Measurements from ENCODE around the gene TMPRSS9. TPM values are rescaled to one million over a fixed set of nuclear protein-coding genes. Genes with fewer than 3 reads are reported as not detected.

The TMPRSS9 gene
- polyA plus RNA-seq, 6 donors from 2014 or later: not detected

- H3K4me3 Mint-ChIP-seq: peak overlapping the region in 1 of 8 donors; percentile 18
- peaks cover 0 to 8% of the 10 kb centered on the region in 2 donors for H3K36me3 Mint-ChIP-seq
- no peak for ATAC-seq (ENCODE audit: low read depth in 2 of 2)
- no peaks in the 10 kb centered on the region for H3K9me3 Mint-ChIP-seq
- DNase-seq: no peak
- H3K27me3 Mint-ChIP-seq: no peaks in the 10 kb centered on the region
- peaks cover 10 to 18% (median 14%) of the 10 kb centered on the region in 3 donors for H3K4me1 Mint-ChIP-seq
- peak overlapping the region in 1 of 6 donors; percentile 19 for H3K27ac Mint-ChIP-seq
Observed at GRCh38 chr19:2443116-2443784, 83.2 kb downstream of the TMPRSS9 start.

- DNase-seq (no peak), ATAC-seq (ENCODE audit: low read depth in 2 of 2) (no peak)
- Mint-ChIP-seq H3K36me3 (peaks cover 0 to 8% of the 10 kb centered on the region in 2 donors), H3K27me3 (no peaks in the 10 kb centered on the region), H3K4me1 (peaks cover 10 to 23% (median 14%) of the 10 kb centered on the region in 3 donors), H3K9me3 (no peaks in the 10 kb centered on the region), H3K27ac (no peak overlapping the region), H3K4me3 (peak overlapping the region in 2 of 8 donors; percentile 2 to 18)
Observed at GRCh38 chr19:2443785-2444182, 83.7 kb downstream of the TMPRSS9 start.

GRCh38 chr19:2444251-2445002 is 84.4 kb downstream of the TMPRSS9 start:
- Mint-ChIP-seq H3K27ac (no peak overlapping the region), H3K9me3 (no peaks in the 10 kb centered on the region), H3K4me3 (no peak overlapping the region), H3K36me3 (peaks cover 0 to 8% of the 10 kb centered on the region in 2 donors), H3K4me1 (peaks cover 10 to 24% (median 14%) of the 10 kb centered on the region in 3 donors), H3K27me3 (no peaks in the 10 kb centered on the region)
- ATAC-seq (ENCODE audit: low read depth in 2 of 2): no peak
- no peak for DNase-seq

- H3K36me3 Mint-ChIP-seq: peaks cover 0 to 8% of the 10 kb centered on the region in 2 donors
- H3K27me3 Mint-ChIP-seq: no peaks in the 10 kb centered on the region
- H3K4me3 Mint-ChIP-seq: peak overlapping the region; percentile 57 to 92 (median 82)
- DNase-seq (peak; percentile 66), ATAC-seq (ENCODE audit: low read depth in 2 of 2) (peak; percentile 92 to 95)
- peak overlapping the region; percentile 7 to 91 (median 56) for H3K27ac Mint-ChIP-seq
- H3K4me1 Mint-ChIP-seq: peaks cover 8 to 24% (median 9%) of the 10 kb centered on the region in 3 donors
- no peaks in the 10 kb centered on the region for H3K9me3 Mint-ChIP-seq
Observed at GRCh38 chr19:2446381-2446780, 86.3 kb downstream of the TMPRSS9 start.

GRCh38 chr19:2449019-2449418 is 89.0 kb downstream of the TMPRSS9 start:
- H3K36me3 Mint-ChIP-seq: peaks cover 0 to 6% of the 10 kb centered on the region in 2 donors
- no peaks in the 10 kb centered on the region for H3K27me3 Mint-ChIP-seq
- no peaks in the 10 kb centered on the region for H3K9me3 Mint-ChIP-seq
- ATAC-seq (ENCODE audit: low read depth in 2 of 2) (no peak), DNase-seq (no peak)
- H3K27ac Mint-ChIP-seq: no peak overlapping the region
- H3K4me3 Mint-ChIP-seq: peak overlapping the region in 2 of 8 donors; percentile 49 to 63
- H3K4me1 Mint-ChIP-seq: peaks cover 8 to 26% (median 9%) of the 10 kb centered on the region in 3 donors

- no peaks in the 10 kb centered on the region for H3K36me3 Mint-ChIP-seq
- DNase-seq: no peak
- H3K4me3 Mint-ChIP-seq: peak overlapping the region in 1 of 8 donors; percentile 24
Observed at GRCh38 chr19:2451138-2451537, 91.1 kb downstream of the TMPRSS9 start.

GRCh38 chr19:2451741-2452140 is 91.7 kb downstream of the TMPRSS9 start:
- no peaks in the 10 kb centered on the region for H3K9me3 Mint-ChIP-seq
- no peak for DNase-seq
- no peak for ATAC-seq (ENCODE audit: low read depth in 2 of 2)
- H3K36me3 Mint-ChIP-seq: no peaks in the 10 kb centered on the region
- peaks cover 10 to 23% (median 11%) of the 10 kb centered on the region in 3 donors for H3K4me1 Mint-ChIP-seq
- no peaks in the 10 kb centered on the region for H3K27me3 Mint-ChIP-seq
- peak overlapping the region in 1 of 8 donors; percentile 49 for H3K4me3 Mint-ChIP-seq
- H3K27ac Mint-ChIP-seq: no peak overlapping the region

More at GRCh38 chr19:2451138-2451537, 91.1 kb downstream of the TMPRSS9 start:
- no peak for ATAC-seq (ENCODE audit: low read depth in 2 of 2)
- H3K27ac Mint-ChIP-seq: peak overlapping the region in 1 of 6 donors; percentile 62
- H3K27me3 Mint-ChIP-seq: no peaks in the 10 kb centered on the region
- peaks cover 16 to 29% (median 16%) of the 10 kb centered on the region in 3 donors for H3K4me1 Mint-ChIP-seq
- H3K9me3 Mint-ChIP-seq: no peaks in the 10 kb centered on the region

- Mint-ChIP-seq H3K4me1 (peaks cover 17 to 19% (median 17%) of the 10 kb centered on the region in 3 donors), H3K4me3 (peak overlapping the region in 5 of 8 donors; percentile 15 to 92 (median 53)), H3K27ac (peak overlapping the region in 2 of 6 donors; percentile 49 to 56), H3K36me3 (no peaks in the 10 kb centered on the region), H3K9me3 (no peaks in the 10 kb centered on the region), H3K27me3 (no peaks in the 10 kb centered on the region)
- no peak for ATAC-seq (ENCODE audit: low read depth in 2 of 2)
- no peak for DNase-seq
Observed at GRCh38 chr19:2453431-2454025, 93.5 kb downstream of the TMPRSS9 start.

- no peak for ATAC-seq (ENCODE audit: low read depth in 2 of 2)
- H3K27me3 Mint-ChIP-seq: no peaks in the 10 kb centered on the region
- no peaks in the 10 kb centered on the region for H3K36me3 Mint-ChIP-seq
- peaks cover 16 to 17% (median 17%) of the 10 kb centered on the region in 3 donors for H3K4me1 Mint-ChIP-seq
- peak overlapping the region in 2 of 6 donors; percentile 81 to 86 for H3K27ac Mint-ChIP-seq
- H3K4me3 Mint-ChIP-seq: peak overlapping the region; percentile 64 to 92 (median 82)
- DNase-seq: no peak
- no peaks in the 10 kb centered on the region for H3K9me3 Mint-ChIP-seq
Observed at GRCh38 chr19:2454199-2454961, 94.3 kb downstream of the TMPRSS9 start.

- Mint-ChIP-seq H3K4me1 (peaks cover 15 to 20% (median 17%) of the 10 kb centered on the region in 3 donors), H3K27me3 (peaks cover 0 to 4% (median 0%) of the 10 kb centered on the region in 3 donors), H3K36me3 (no peaks in the 10 kb centered on the region), H3K4me3 (peak overlapping the region; percentile 77 to 93 (median 85)), H3K27ac (peak overlapping the region in 5 of 6 donors; percentile 39 to 86 (median 47)), H3K9me3 (no peaks in the 10 kb centered on the region)
- ATAC-seq (ENCODE audit: low read depth in 2 of 2): no peak
- no peak for DNase-seq
Observed at GRCh38 chr19:2454962-2455850, 95.1 kb downstream of the TMPRSS9 start.

- ATAC-seq (ENCODE audit: low read depth in 2 of 2) (peak; percentile 57 to 65), DNase-seq (peak; percentile 36)
- Mint-ChIP-seq H3K27me3 (peaks cover 0 to 9% (median 0%) of the 10 kb centered on the region in 3 donors), H3K4me3 (peak overlapping the region; percentile 77 to 93 (median 85)), H3K4me1 (peaks cover 15 to 21% (median 18%) of the 10 kb centered on the region in 3 donors), H3K36me3 (no peaks in the 10 kb centered on the region), H3K27ac (peak overlapping the region in 4 of 6 donors; percentile 44 to 94 (median 88)), H3K9me3 (no peaks in the 10 kb centered on the region)
Observed at GRCh38 chr19:2455851-2456570, 95.9 kb downstream of the TMPRSS9 start.

All from naive B cell (primary cell).